Esophagus squamous epithelium (tissue), 5 donors: ENCODE measurements around the gene SERINC5. TPM values are rescaled to one million over a fixed set of nuclear protein-coding genes. Genes with fewer than 3 reads are reported as not detected.

Experiments used
- DNase-seq: peaks from one replicate; lab custom pipeline; 2025; lab: John Stamatoyannopoulos, UW
- H3K27ac ChIP-seq, 4 donors: fragments of 200-600 bp; sonication (generic); one replicate each; pipeline ENCODE4 v1.5.1; 2016 to 2019; ENCODE audit warnings: mild to moderate bottlenecking in 1 of 4
- H3K27me3 ChIP-seq, 4 donors: fragments of 200-600 bp; sonication (generic); 1 replicate in 3 of 4; 2 replicates in 1 of 4; pipeline versions ENCODE4 v1.5.1 to v1.6.0; 2017 to 2021; ENCODE audit warnings: antibody characterized with exemption in 1 of 4
- H3K36me3 ChIP-seq, 3 donors: fragments of 200-600 bp; sonication (generic); one replicate each; pipeline ENCODE4 v1.5.1; 2016 to 2019
- H3K4me1 ChIP-seq, 3 donors: fragments of 200-600 bp; sonication (generic); one replicate each; pipeline ENCODE4 v1.5.1; 2017 to 2019
- H3K4me3 ChIP-seq, 4 donors: fragments of 200-600 bp; sonication (generic); 1 replicate in 3 of 4; 2 replicates in 1 of 4; pipeline ENCODE4 v1.5.1; 2016 to 2019; ENCODE audit warnings: mild to moderate bottlenecking in 2 of 4, moderate library complexity in 1 of 4
- H3K9me3 ChIP-seq, 3 donors: fragments of 200-600 bp; sonication (generic); one replicate each; pipeline ENCODE4 v1.5.1; 2016 to 2019
- POLR2A ChIP-seq, 4 donors: fragments of 450-650 bp; IDR thresholded peaks; one replicate each; pipeline ENCODE4 v1.6.1; 2017; ENCODE audit warnings: antibody characterized with exemption in 4 of 4, mild to moderate bottlenecking in 4 of 4, moderate library complexity in 3 of 4
- WGBS, 2 donors: methylation state at CpG; one replicate each; pipeline ENCODE4 v1.1.5; 2018; 5-methylcytosine and 5-hydroxymethylcytosine counted together
- intact Hi-C: fragments of 100-400 bp; cut with DNase I; formaldehyde crosslinking; loops from one replicate; pipeline ENCODE4 v1.15.0; 2022
- total RNA-seq, 4 donors: library from RNA; depleted of rRNA; stranded (reverse); fragments of >200 nt; gene quantifications; one replicate each; pipeline ENCODE4 v1.1.0, GENCODE V29; 2016
- TF ChIP-seq, protein P1 (sequence below), 6 experiments: fragments of 450-650 bp in 4 of 6; fragments of 200-600 bp in 2 of 6; sonication (generic) in 2 of 6; IDR thresholded peaks; one replicate each; pipeline ENCODE4 v1.5.1; 2016 to 2019; ENCODE audit warnings: antibody characterized with exemption in 6 of 6, mild to moderate bottlenecking in 4 of 6, moderate library complexity in 4 of 6
- donor health status: DM: yes; HTN: yes; CAD: no.

The SERINC5 gene
- total RNA-seq, 4 donors from 2014 or later, result 33.9 to 65.3 (median 44.6) TPM

DNA sequence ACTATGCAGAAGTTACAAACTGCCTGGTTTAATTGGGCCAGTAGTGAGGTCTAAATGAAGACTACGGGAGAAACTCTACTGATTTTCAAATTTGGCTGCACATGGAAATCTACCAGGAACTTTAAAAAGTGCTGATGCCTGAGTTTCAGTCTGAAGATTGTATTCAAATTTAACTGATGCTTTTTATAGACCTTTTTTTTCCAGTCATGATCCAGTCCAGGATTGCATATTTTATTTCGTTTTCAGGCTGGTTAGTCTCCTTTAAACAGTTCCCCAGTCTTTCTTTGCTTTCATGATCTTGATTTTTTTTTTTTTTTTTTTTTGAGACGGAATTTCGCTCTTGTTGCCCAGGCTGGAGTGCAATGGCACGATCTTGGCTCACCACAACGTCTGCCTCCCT lies 40.3 kb upstream of the SERINC5 start:
- Histone ChIP-seq H3K27me3 (no peaks in the 10 kb centered on the region), H3K9me3 (no peaks in the 10 kb centered on the region), H3K4me3 (no peak overlapping the region), H3K36me3 (no peaks in the 10 kb centered on the region), H3K4me1 (no peaks in the 10 kb centered on the region), H3K27ac (no peak overlapping the region)
- no peak for DNase-seq
- intact Hi-C loops, result no loop called here
- TF ChIP-seq, protein P1, sequence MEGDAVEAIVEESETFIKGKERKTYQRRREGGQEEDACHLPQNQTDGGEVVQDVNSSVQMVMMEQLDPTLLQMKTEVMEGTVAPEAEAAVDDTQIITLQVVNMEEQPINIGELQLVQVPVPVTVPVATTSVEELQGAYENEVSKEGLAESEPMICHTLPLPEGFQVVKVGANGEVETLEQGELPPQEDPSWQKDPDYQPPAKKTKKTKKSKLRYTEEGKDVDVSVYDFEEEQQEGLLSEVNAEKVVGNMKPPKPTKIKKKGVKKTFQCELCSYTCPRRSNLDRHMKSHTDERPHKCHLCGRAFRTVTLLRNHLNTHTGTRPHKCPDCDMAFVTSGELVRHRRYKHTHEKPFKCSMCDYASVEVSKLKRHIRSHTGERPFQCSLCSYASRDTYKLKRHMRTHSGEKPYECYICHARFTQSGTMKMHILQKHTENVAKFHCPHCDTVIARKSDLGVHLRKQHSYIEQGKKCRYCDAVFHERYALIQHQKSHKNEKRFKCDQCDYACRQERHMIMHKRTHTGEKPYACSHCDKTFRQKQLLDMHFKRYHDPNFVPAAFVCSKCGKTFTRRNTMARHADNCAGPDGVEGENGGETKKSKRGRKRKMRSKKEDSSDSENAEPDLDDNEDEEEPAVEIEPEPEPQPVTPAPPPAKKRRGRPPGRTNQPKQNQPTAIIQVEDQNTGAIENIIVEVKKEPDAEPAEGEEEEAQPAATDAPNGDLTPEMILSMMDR (IDR thresholded peaks at IDR 0.05), result no peak
- no peak for TF ChIP-seq POLR2A (IDR thresholded peaks at IDR 0.05)
- WGBS, 2 donors, result 57 to 60% methylated on average over 4 to 6 of the region's 6 CpGs

- intact Hi-C loops, result no loop called here
- no peaks in the 10 kb centered on the region for H3K36me3 ChIP-seq
- H3K9me3 ChIP-seq, result no peaks in the 10 kb centered on the region
- no peaks in the 10 kb centered on the region for H3K4me1 ChIP-seq
- no peak for DNase-seq
- WGBS, 2 donors, result 72 to 77% methylated on average over 7 to 8 of the region's 8 CpGs
- H3K4me3 ChIP-seq, result no peak overlapping the region
- H3K27me3 ChIP-seq, result no peaks in the 10 kb centered on the region
- no peak overlapping the region for H3K27ac ChIP-seq
- TF ChIP-seq POLR2A (IDR thresholded peaks at IDR 0.05), result no peak
- TF ChIP-seq, protein P1 (IDR thresholded peaks at IDR 0.05), result no peak
These were observed 35.9 kb upstream of the SERINC5 start for GRCh38 chr5:80291761-80292160.

- H3K4me3 ChIP-seq, result no peak overlapping the region
- intact Hi-C loops, result no loop called here
- TF ChIP-seq, protein P1 (IDR thresholded peaks at IDR 0.05), result no peak
- TF ChIP-seq POLR2A (IDR thresholded peaks at IDR 0.05), result no peak
- H3K27me3 ChIP-seq, result no peaks in the 10 kb centered on the region
- H3K4me1 ChIP-seq, result no peaks in the 10 kb centered on the region
- no peaks in the 10 kb centered on the region for H3K36me3 ChIP-seq
- WGBS, 2 donors, result 93 to 95% methylated on average over 2 of the region's 2 CpGs
- DNase-seq, result no peak
- no peak overlapping the region for H3K27ac ChIP-seq
- no peaks in the 10 kb centered on the region for H3K9me3 ChIP-seq
These were observed 33.5 kb upstream of the SERINC5 start for GRCh38 chr5:80289320-80289719.

GRCh38 chr5:80288177-80288576 lies 32.3 kb upstream of the SERINC5 start:
- WGBS, 2 donors, result 35 to 75% methylated on average over 2 of the region's 2 CpGs
- TF ChIP-seq, protein P1 (IDR thresholded peaks at IDR 0.05), result no peak
- no peak for TF ChIP-seq POLR2A (IDR thresholded peaks at IDR 0.05)
- Histone ChIP-seq H3K27ac (no peak overlapping the region), H3K9me3 (no peaks in the 10 kb centered on the region), H3K27me3 (no peaks in the 10 kb centered on the region), H3K4me1 (no peaks in the 10 kb centered on the region), H3K4me3 (no peak overlapping the region), H3K36me3 (no peaks in the 10 kb centered on the region)
- DNase-seq, result no peak
- intact Hi-C loops, result no loop called here

DNA sequence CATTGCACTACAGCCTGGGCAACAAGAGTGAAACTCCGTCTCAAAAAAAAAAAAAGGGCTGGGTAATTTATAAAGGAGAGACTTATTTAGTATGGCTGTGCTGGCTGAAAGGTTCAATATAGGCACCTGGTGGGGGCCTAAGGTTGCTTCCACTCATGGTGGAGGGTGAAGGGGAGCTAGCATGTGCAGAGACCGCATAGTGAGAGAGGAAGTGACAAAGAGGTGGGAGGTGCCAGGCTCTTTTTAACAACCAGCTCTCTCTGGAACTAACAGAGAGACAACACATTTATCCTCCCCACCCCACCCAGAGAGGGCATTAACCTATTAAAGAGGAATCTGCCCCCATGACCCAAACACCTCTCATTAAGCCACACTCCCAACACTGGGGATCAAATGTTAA lies 28.9 kb upstream of the SERINC5 start:
- Histone ChIP-seq H3K27me3 (no peaks in the 10 kb centered on the region), H3K9me3 (no peaks in the 10 kb centered on the region), H3K27ac (no peak overlapping the region), H3K36me3 (no peaks in the 10 kb centered on the region), H3K4me3 (no peak overlapping the region), H3K4me1 (no peaks in the 10 kb centered on the region)
- TF ChIP-seq POLR2A (IDR thresholded peaks at IDR 0.05), result no peak
- TF ChIP-seq, protein P1 (IDR thresholded peaks at IDR 0.05), result no peak
- intact Hi-C loops, result no loop called here
- 43 to 44% methylated on average over 2 of the region's 2 CpGs for WGBS, 2 donors
- DNase-seq, result no peak
